ENCODE measurements around the gene C9orf50.

C9orf50 gene

GRCh38 chr9:129630967-129631673 lies 10.2 kb upstream of the C9orf50 start:
- DNase-seq: peak; percentile 59

GRCh38 chr9:129629251-129629820 lies 8.4 kb upstream of the C9orf50 start:
- no peak for DNase-seq

- no peak for DNase-seq
Observed at GRCh38 chr9:129628709-129629108, 7.8 kb upstream of the C9orf50 start.

- DNase-seq: peak; percentile 53
Observed at GRCh38 chr9:129627556-129628440, 6.9 kb upstream of the C9orf50 start.

GRCh38 chr9:129626625-129627284 lies 5.9 kb upstream of the C9orf50 start:
- DNase-seq: peak; percentile 96

- peak; percentile 88 for DNase-seq
Observed at GRCh38 chr9:129626079-129626624, 5.3 kb upstream of the C9orf50 start, which contains the start of gene NTMT1. Gene NTMT1 (plus strand): TSS chr9:129626163. CDS start chr9:129632704, 6,541 bp downstream.

- DNase-seq: peak; percentile 32
Observed at GRCh38 chr9:129624947-129625346, 4.0 kb upstream of the C9orf50 start.

- peak; percentile 59 for DNase-seq
Observed at GRCh38 chr9:129624168-129624759, 3.4 kb upstream of the C9orf50 start.

GRCh38 chr9:129623331-129623730 lies 2.4 kb upstream of the C9orf50 start:
- peak; percentile 83 for DNase-seq

GRCh38 chr9:129619787-129620668 lies 873 bp downstream of the C9orf50 start:
- peak; percentile 60 for DNase-seq

GRCh38 chr9:129617167-129617566 lies 3.7 kb downstream of the C9orf50 start:
- peak; percentile 88 for DNase-seq

GRCh38 chr9:129615407-129616285 lies 5.3 kb downstream of the C9orf50 start:
- DNase-seq: no peak

GRCh38 chr9:129614932-129615331 lies 6.0 kb downstream of the C9orf50 start:
- DNase-seq: no peak

- DNase-seq: no peak
Observed at GRCh38 chr9:129613520-129614175, 7.3 kb downstream of the C9orf50 start.

- no peak for DNase-seq
Observed at GRCh38 chr9:129612815-129613519, 7.9 kb downstream of the C9orf50 start.

- no peak for DNase-seq
Observed at GRCh38 chr9:129612123-129612522, 8.8 kb downstream of the C9orf50 start.

GRCh38 chr9:129611307-129611800 lies 9.5 kb downstream of the C9orf50 start:
- no peak for DNase-seq

- DNase-seq: peak; percentile 74
Observed at GRCh38 chr9:129610473-129611306, 10.2 kb downstream of the C9orf50 start.

All from fibroblast of skin of right biceps (primary cell).